ENCODE measurements around the gene DPYD.

The DPYD gene

DNA sequence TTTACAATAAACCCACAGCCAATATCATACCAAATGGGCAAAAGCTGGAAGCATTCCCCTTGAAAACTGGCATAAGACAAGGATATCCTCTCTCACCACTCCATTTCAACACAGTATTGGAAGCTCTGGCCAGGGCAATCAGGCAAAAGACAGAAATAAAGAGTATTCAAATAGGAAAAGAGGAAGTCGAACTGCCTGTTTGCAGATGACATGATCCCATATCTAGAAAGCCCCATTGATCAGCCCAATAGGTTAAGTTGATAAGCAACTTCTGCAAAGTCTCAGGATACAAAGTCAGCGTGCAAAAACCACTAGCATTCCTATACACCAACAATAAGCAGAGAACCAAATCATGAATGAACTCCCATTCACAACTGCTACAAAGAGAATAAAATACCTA lies 235.5 kb downstream of the DPYD start:
- DNase-seq (ENCODE audit: low spot score): no peak

DNA sequence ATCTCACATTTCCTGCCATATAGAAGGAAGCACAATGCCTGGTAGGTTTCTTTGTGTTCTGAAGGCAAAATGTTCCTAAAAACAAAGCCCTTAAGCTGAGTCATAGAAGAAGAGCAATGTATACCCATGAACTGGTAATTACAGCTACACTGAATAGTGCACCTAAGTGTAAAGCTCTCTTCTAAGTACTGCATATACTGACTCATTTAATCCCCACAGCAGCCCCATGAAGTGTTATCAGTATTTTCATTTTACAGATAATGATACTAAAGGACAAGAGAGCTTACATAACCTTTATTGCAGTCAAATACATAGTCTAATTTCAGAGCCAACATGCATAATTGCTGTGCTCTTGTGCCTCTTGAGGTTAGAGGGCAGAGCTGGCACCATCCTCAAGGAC lies 239.9 kb downstream of the DPYD start:
- no peak for DNase-seq (ENCODE audit: low spot score)

GRCh38 chr1:97680470-97680869 lies 240.4 kb downstream of the DPYD start:
- DNase-seq (ENCODE audit: low spot score): no peak

GRCh38 chr1:97677702-97678101 lies 243.1 kb downstream of the DPYD start:
- no peak for DNase-seq (ENCODE audit: low spot score)

- no peak for DNase-seq (ENCODE audit: low spot score)
Measured at GRCh38 chr1:97674517-97674916, 246.3 kb downstream of the DPYD start.

DNA sequence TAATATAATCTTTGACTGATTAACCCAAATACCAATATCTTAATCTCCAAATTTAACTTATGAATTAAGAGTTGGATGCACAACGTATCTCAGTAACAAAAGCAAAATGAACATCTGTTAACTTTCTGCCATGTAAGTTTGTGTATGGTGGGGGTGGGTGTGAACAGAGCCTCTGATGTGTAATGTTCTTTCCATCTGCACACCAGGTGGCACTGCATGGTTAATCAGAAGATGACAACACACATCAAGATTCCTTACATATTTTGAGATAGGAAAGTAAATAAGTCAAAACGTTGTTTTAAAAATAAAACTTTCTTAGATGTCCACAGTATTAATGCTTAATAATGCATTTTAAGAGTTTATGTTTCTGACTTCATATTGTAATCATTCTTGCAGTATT lies 251.9 kb downstream of the DPYD start:
- peak; percentile 35 for DNase-seq (ENCODE audit: low spot score)

- DNase-seq (ENCODE audit: low spot score): no peak
Measured at GRCh38 chr1:97660431-97661105, 260.3 kb downstream of the DPYD start.

DNA sequence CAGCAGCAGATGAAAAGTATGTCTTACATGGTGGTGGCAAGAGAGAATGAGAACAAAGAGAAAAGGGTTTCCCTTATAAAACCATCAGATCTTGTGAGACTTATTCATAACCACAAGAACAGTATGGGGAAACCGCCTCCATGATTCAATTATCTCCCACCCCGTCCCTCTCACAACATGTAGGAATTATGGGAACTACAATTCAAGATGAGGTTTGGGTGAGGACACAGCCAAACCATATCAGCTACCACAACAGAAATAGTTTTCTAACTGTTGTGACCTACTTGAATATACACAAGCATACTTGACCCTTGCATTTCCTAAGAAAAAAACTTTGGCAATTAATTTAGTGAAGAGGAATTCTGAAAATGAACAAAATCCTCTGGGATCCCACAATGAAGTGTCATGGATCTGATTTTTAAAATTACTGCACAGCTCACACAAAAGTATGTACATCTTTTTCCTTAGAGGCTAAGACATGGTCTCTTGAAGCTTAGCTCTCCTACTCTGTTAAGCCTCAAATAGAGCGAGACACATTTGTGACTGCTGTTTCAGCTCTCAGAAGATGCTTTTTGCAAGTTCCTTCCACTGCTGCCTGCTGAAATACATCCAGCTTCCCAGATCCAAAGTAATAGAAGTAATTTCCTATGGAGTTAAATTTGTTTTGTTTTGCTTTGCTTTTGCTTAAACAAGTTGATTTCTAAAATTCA lies 265.8 kb downstream of the DPYD start:
- DNase-seq (ENCODE audit: low spot score): no peak

DNA sequence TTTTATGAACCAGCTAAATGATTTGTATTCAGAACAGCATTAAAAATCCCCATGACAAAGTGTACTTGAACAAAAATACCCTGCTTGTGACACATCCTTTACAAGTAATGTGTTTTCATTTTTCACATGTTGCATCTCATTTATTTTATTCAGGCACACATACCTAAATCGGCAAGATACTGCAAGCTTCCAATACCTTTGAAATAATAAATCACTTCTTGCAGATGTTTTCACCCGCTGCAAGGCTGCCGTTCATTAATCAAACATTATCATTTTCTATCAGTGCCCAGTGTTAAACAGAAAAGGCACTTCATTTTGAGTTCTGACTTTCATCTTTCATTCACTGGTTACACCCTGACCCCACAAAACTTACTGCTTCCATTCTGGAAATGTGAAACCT lies 269.6 kb downstream of the DPYD start:
- DNase-seq (ENCODE audit: low spot score): no peak

- no peak for DNase-seq (ENCODE audit: low spot score)
Measured at GRCh38 chr1:97649591-97649990, 271.2 kb downstream of the DPYD start.

- no peak for DNase-seq (ENCODE audit: low spot score)
Measured at GRCh38 chr1:97647776-97648175, 273.1 kb downstream of the DPYD start.

DNA sequence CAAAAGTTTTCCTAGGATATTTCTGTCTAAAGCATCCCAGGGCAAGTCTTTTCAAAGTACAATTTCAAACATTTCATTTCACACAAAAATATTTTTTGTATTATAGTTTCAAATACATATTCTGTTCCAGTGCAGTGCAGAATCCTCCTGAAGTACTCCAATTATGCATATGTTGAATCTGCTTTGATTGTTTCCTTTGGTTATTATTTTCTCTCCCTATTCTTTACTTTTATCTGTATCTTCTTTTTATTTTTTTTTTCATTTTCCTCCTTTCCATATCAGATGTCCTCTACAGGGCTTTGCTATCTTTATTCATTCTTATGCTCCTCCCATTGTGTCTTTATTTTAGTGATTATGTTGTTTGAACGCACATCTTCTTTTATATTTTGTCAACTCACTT lies 274.8 kb downstream of the DPYD start:
- no peak for DNase-seq (ENCODE audit: low spot score)

DNA sequence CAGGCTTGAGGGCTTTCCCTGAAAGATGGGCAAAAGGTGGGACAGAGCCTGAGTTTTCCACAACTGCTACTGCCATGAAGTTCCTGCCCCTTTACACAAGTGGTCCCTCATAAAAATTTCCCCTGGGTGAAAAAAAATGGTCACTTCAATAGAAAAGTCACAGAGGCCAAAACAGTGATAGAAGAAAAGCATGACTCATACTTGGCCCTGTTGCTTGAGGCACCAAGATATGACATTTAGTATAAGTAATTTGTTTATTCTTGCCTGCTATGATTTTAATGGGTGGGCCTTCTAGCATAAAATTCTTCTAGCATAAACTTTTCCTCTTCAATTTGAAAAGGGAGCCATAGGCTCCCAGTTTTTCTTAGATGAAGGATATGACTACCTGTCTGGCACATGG lies 280.2 kb downstream of the DPYD start:
- no peak for DNase-seq (ENCODE audit: low spot score)

DNA sequence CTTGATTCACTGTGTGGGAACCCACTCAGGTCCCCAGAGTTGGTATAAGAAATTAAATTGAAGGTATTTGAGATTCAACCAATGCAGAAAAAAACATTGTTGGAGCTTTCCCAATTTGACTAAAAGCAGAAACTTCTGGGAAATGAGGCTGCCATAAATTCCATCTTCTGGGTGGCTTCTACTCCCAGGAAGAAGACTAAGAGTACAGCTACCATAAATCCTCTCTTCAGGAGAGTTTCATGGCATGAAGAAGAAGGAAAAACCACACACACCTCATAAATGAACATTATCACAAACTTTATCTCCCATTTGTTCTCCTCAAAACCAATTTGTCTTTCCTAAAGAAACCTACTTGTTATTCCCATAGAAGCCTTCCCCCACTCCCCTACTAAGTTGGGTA lies 283.9 kb downstream of the DPYD start:
- DNase-seq (ENCODE audit: low spot score): no peak

DNA sequence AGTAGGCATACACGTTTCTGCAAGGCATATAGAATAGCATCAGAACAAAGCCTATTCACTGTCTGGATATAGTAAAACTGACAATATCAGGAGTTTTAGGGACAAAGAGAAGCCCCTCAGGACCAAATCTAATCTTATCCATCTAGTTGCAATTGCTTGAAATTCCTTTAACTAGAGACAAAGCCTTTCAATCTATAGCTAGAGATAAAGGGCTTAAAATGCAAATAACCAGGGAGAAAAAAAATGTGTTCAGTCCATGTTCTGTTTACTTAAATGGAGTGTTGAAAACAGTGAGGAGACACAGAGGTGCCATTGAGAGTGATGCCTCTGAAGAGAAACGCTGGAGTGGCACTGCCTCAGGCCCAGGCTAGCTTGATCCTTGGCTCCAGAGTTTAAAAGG lies 286.1 kb downstream of the DPYD start:
- no peak for DNase-seq (ENCODE audit: low spot score)

- DNase-seq (ENCODE audit: low spot score): no peak
Measured at GRCh38 chr1:97632776-97633175, 288.1 kb downstream of the DPYD start.

DNA sequence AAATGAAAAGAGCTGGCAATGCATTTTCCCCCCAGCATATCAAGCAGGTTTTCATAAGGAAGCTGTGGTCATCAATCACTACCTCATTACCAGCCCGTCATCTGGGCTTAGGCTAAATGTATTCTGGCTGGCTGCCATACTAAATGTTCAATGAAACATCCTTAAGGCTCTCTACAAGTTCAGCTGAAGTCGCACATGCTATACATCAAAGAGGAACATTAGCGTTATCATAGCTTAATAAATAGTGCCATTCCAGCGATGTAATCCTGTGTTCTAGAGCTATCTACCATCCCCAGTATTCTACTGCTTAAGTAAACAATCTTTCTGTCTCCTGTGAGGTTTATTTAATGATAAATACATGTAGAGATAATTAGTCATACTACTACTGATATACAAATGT lies 288.8 kb downstream of the DPYD start:
- DNase-seq (ENCODE audit: low spot score): no peak

- DNase-seq (ENCODE audit: low spot score): no peak
Measured at GRCh38 chr1:97630948-97631347, 289.9 kb downstream of the DPYD start.

DNA sequence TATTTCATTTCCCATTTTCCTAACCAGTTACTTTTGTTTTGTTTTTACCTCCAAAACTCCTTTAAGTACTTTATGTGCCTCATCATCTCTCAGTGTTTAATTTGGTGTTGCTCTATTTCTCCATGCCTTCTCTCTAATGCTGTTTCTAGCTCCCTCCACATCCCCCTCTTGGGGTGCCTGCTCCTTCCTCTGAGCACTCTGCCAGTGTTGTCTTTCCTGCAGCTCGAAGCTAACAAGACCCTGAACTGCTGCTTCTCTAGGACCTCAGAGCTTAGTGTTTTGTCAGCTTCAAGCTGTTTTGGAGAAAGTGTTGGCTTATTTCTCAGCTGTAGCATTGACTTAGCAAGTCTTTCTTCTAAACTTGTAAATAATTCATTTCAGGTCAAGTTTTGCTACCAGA lies 290.6 kb downstream of the DPYD start:
- DNase-seq (ENCODE audit: low spot score): no peak

- DNase-seq (ENCODE audit: low spot score): no peak
Measured at GRCh38 chr1:97623220-97623619, 297.6 kb downstream of the DPYD start.

DNA sequence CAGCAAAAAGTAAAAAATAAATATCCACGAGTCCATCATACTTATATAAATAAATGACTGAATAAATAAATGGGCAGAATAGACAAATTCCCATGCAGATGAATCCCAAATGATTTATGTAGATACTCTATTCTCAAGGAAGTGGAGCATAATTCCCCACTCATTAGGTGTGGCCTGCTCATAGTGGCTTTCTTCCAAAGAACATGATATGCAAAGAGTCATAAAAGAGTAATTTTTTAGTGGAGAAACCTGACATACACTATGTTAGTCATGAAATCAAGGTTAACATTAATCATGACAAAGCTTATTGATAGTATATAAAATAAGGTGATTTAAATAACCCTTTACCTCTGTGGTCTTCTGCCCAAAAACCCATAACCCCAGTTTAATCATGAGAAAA lies 298.9 kb downstream of the DPYD start:
- no peak for DNase-seq (ENCODE audit: low spot score)

- no peak for DNase-seq (ENCODE audit: low spot score)
Measured at GRCh38 chr1:97619706-97620105, 301.1 kb downstream of the DPYD start.

DNA sequence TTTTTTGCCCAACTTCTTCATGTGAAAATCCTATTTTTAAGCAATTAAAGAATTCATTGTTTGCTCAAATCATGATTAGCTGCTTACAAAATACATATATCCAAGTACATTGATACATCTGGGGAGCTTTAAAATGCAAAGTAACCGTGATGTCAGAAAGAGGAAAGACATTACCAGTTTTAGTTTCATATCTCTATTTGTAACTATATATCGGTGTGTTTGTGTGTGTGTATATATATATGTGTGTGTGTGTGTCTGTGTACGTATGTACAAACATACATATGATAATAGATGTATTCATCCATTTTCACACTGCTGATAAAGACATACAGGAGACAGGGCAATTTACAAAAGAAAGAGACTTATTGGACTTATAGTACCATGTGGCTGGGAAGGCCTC lies 310.1 kb downstream of the DPYD start:
- DNase-seq (ENCODE audit: low spot score): no peak

GRCh38 chr1:97610102-97610501 lies 310.7 kb downstream of the DPYD start:
- no peak for DNase-seq (ENCODE audit: low spot score)
